Stomach (tissue), 9 donors: Measurements from ENCODE around the gene AKAP8L. TPM values are rescaled to one million over a fixed set of nuclear protein-coding genes. Genes with fewer than 3 reads are reported as not detected.

Experiments
- DNase-seq, 2 donors: peaks; one replicate each; pipeline versions ENCODE4 v3.0.0 to v3.0.0-alpha.2; 2013 to 2019
- H3K27ac ChIP-seq, 5 donors: fragments of 200-600 bp in 4 of 5; sonication (generic) in 4 of 5; one replicate each; pipeline ENCODE4 v1.5.1; 2013 to 2019; ENCODE audit warnings: mild to moderate bottlenecking in 1 of 5, moderate library complexity in 1 of 5
- H3K27me3 ChIP-seq, 3 donors: fragments of 200-600 bp; sonication (generic); one replicate each; pipeline ENCODE4 v1.5.1; 2017 to 2019; ENCODE audit warnings: mixed run types in 1 of 3
- H3K36me3 ChIP-seq, 4 donors: fragments of 200-600 bp; sonication (generic); 1 replicate in 3 of 4; 2 replicates in 1 of 4; pipeline ENCODE4 v1.5.1; 2016 to 2019
- H3K4me1 ChIP-seq, 4 donors: fragments of 200-600 bp; sonication (generic); one replicate each; pipeline ENCODE4 v1.5.1; 2016 to 2019
- H3K4me3 ChIP-seq, 4 donors: fragments of 200-600 bp; sonication (generic) in 3 of 4; one replicate each; pipeline ENCODE4 v1.5.1; 2016 to 2019; ENCODE audit warnings: mild to moderate bottlenecking in 1 of 4
- H3K9me3 ChIP-seq, 4 donors: fragments of 200-600 bp; sonication (generic); one replicate each; pipeline ENCODE4 v1.5.1; 2016 to 2019
- EP300 ChIP-seq: sonication (generic); formaldehyde crosslinking; IDR thresholded peaks from one replicate; pipeline ENCODE4 v1.6.1; 2017; ENCODE audit warnings: antibody characterized with exemption
- POLR2A ChIP-seq, 4 donors: fragments of 450-650 bp; IDR thresholded peaks; one replicate each; pipeline ENCODE4 v1.6.1; 2016; ENCODE audit warnings: antibody characterized with exemption in 4 of 4, control low read depth in 2 of 4, mild to moderate bottlenecking in 1 of 4, moderate library complexity in 1 of 4
- POLR2AphosphoS5 ChIP-seq, 3 donors: sonication (generic); formaldehyde crosslinking; IDR thresholded peaks; one replicate each; pipeline ENCODE4 v1.6.1; 2016; ENCODE audit warnings: antibody characterized with exemption in 3 of 3
- WGBS, 5 donors: extraction: QIAGEN DNeasy Blood & Tissue Kit in 3 of 5; methylation state at CpG; one replicate each; pipeline versions ENCODE4 v1.1.5 to v1.1.7; 2013 to 2018; 5-methylcytosine and 5-hydroxymethylcytosine counted together
- intact Hi-C: fragments of 100-400 bp; cut with DNase I; formaldehyde crosslinking; loops from one replicate; pipeline ENCODE4 v1.15.1; 2023; ENCODE audit warnings: low total_unique reads
- polyA plus RNA-seq, 3 donors: library from polyadenylated mRNA; stranded (reverse); fragments of 200-250 nt; gene quantifications; one replicate each; pipeline ENCODE4 v1.2.3, GENCODE V29; 2013
- total RNA-seq, 5 donors: library from RNA; depleted of rRNA; stranded (reverse); fragments of >200 nt; gene quantifications; one replicate each; pipeline versions ENCODE4 v1.1.0 to v1.2.3, GENCODE V29; 2014 to 2016
- TF ChIP-seq, protein P1 (sequence below), 7 experiments: fragments of 450-650 bp in 4 of 7; fragments of 200-600 bp in 3 of 7; sonication (generic) in 3 of 7; IDR thresholded peaks; one replicate each; pipeline ENCODE4 v1.5.1; 2016 to 2019; ENCODE audit warnings: antibody characterized with exemption in 7 of 7, control low read depth in 2 of 7, mild to moderate bottlenecking in 1 of 7
- donor health status: healthy with polysubstance abuse.
- donor health status: Bipolar disorder and iron deficiency.
- donor health status: healthy.

AKAP8L gene
- total and polyA plus RNA-seq, 8 donors, result 67.8 to 320 (median 91.6) TPM

DNA sequence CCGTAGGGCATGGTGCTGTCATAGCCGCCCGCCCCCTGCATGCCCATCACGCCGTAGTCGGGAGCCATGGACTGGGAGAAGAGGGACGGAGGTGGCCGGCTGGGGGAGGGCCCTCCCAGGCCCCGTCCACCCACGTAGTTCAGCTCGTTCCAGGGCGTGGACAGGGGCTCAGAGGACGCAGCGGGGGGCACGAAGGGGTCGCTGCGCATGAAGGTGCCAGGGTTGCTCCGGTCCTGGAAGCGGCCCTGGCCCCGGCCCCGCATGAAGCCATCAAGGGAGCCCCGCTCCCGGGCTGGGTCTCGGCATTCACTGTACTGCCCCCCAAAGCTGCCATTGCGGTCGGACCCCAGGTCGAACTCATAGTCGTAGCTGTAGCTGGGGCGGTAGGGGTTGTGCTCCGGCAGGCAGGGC is 45.9 kb downstream of the AKAP8L start:
- Histone ChIP-seq H3K27ac (no peak overlapping the region), H3K4me3 (no peak overlapping the region), H3K9me3 (no peaks in the 10 kb centered on the region), H3K4me1 (peaks cover 34 to 52% (median 46%) of the 10 kb centered on the region in 4 donors), H3K36me3 (peaks cover 60 to 72% (median 71%) of the 10 kb centered on the region in 4 donors), H3K27me3 (no peaks in the 10 kb centered on the region)
- 91 to 96% (median 95%) methylated on average over 8 to 30 of the region's 30 CpGs for WGBS, 5 donors
- TF ChIP-seq, protein P1, sequence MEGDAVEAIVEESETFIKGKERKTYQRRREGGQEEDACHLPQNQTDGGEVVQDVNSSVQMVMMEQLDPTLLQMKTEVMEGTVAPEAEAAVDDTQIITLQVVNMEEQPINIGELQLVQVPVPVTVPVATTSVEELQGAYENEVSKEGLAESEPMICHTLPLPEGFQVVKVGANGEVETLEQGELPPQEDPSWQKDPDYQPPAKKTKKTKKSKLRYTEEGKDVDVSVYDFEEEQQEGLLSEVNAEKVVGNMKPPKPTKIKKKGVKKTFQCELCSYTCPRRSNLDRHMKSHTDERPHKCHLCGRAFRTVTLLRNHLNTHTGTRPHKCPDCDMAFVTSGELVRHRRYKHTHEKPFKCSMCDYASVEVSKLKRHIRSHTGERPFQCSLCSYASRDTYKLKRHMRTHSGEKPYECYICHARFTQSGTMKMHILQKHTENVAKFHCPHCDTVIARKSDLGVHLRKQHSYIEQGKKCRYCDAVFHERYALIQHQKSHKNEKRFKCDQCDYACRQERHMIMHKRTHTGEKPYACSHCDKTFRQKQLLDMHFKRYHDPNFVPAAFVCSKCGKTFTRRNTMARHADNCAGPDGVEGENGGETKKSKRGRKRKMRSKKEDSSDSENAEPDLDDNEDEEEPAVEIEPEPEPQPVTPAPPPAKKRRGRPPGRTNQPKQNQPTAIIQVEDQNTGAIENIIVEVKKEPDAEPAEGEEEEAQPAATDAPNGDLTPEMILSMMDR (IDR thresholded peaks at IDR 0.05), result no peak
- no peak for TF ChIP-seq POLR2A (IDR thresholded peaks at IDR 0.05)
- no peak for TF ChIP-seq EP300
- TF ChIP-seq POLR2AphosphoS5 (IDR thresholded peaks at IDR 0.05), result no peak
- intact Hi-C loops, result no loop called here
- DNase-seq, result no peak

DNA sequence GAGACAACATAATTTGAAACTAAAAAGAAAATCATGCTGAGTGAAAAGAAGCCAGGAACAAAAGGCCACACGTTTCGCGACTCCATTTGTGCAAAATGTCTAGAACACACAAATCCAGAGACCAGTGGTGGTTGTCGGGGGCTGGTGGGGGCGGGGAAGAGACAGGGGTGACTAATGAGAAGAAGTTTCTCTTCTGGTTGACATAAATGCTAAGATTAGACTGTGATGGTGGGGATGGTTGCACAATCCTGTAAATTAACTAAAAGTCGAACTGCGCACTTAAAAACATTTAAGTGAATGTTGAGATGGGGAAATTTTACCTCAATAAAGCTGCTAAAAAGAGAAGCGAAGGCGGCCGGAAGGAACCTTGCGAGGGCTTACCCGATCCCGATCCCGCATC is 46.3 kb downstream of the AKAP8L start:
- H3K9me3 ChIP-seq, result no peaks in the 10 kb centered on the region
- H3K4me1 ChIP-seq, result peaks cover 29 to 47% (median 42%) of the 10 kb centered on the region in 4 donors
- no peaks in the 10 kb centered on the region for H3K27me3 ChIP-seq
- no peak overlapping the region for H3K27ac ChIP-seq
- H3K36me3 ChIP-seq, result peaks cover 64 to 76% (median 75%) of the 10 kb centered on the region in 4 donors
- intact Hi-C loops, result no loop called here
- TF ChIP-seq POLR2A (IDR thresholded peaks at IDR 0.05) (no peak), EP300 (no peak), POLR2AphosphoS5 (IDR thresholded peaks at IDR 0.05) (no peak)
- TF ChIP-seq, protein P1 (IDR thresholded peaks at IDR 0.05), result no peak
- DNase-seq, result no peak
- WGBS, 5 donors, result 90 to 93% (median 92%) methylated on average over 14 of the region's 14 CpGs
- H3K4me3 ChIP-seq, result no peak overlapping the region

DNA sequence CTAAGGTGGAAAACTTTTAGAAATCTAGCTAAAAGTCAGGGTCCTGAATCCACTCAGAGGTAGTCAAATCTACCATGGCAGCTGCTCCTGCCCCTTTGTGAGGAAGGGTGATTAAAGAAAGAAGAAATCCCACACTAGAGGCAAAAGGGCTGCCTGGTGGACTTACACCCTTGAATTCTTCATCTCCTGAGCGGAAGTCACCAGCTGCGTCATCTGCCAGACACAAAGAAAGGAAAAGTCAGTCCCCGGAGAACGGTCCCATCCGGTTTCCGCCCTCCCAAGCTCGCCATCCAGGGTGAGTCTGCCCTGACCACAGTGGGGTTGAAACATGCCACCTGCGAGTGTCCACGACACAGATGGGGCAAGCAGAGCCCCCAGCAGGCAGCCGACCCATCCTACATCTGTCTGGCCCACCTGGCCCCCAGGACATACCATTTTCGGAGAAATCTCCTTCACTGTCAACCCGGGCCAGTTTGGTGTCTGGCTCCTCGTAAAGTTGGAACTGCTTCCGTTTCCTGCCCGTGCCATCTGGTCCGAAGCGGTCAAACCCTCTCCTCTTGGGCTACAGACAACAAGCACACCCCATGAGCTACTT is 46.9 kb downstream of the AKAP8L start:
- no peak overlapping the region for H3K4me3 ChIP-seq
- H3K4me1 ChIP-seq, result peaks cover 24 to 42% (median 36%) of the 10 kb centered on the region in 4 donors
- H3K9me3 ChIP-seq, result no peaks in the 10 kb centered on the region
- DNase-seq, result no peak
- H3K27me3 ChIP-seq, result no peaks in the 10 kb centered on the region
- TF ChIP-seq, protein P1 (IDR thresholded peaks at IDR 0.05), result no peak
- TF ChIP-seq EP300, result no peak
- TF ChIP-seq POLR2A (IDR thresholded peaks at IDR 0.05), result no peak
- TF ChIP-seq POLR2AphosphoS5 (IDR thresholded peaks at IDR 0.05), result no peak
- intact Hi-C loops, result no loop called here
- H3K36me3 ChIP-seq, result peaks cover 70 to 82% (median 81%) of the 10 kb centered on the region in 4 donors
- WGBS, 5 donors, result 90 to 96% (median 92%) methylated on average over 17 of the region's 17 CpGs
- H3K27ac ChIP-seq, result no peak overlapping the region

DNA sequence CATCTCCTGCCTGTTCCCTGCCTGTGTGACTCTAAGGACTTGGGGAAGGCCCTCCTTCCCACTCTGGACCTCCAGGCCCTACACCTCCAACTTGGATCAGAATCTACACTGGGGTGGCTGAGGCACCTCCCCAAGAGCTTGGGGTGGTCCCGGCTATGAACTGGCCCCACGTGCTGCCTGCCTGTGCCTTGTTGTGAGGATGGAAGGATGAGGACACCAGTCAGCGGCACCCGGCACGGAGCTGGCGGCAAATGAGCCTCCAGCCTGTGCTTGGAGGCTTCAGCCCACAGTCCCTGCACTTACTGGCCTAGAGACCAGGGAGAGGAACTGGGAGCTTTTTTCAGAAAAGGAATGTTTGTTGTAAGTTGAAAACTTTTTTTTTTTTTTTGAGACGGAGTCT is 47.7 kb downstream of the AKAP8L start:
- TF ChIP-seq, protein P1 (IDR thresholded peaks at IDR 0.05), result no peak
- no peak for TF ChIP-seq POLR2AphosphoS5 (IDR thresholded peaks at IDR 0.05)
- TF ChIP-seq POLR2A (IDR thresholded peaks at IDR 0.05), result no peak
- TF ChIP-seq EP300, result no peak
- Histone ChIP-seq H3K4me3 (no peak overlapping the region), H3K27me3 (no peaks in the 10 kb centered on the region), H3K4me1 (peaks cover 18 to 34% (median 28%) of the 10 kb centered on the region in 4 donors), H3K9me3 (no peaks in the 10 kb centered on the region), H3K27ac (no peak overlapping the region), H3K36me3 (peaks cover 77 to 90% (median 88%) of the 10 kb centered on the region in 4 donors)
- intact Hi-C loops, result no loop called here
- 88 to 99% (median 96%) methylated on average over 7 of the region's 7 CpGs for WGBS, 5 donors
- DNase-seq, result no peak
